ENCODE measurements around the gene PPEF2.

- TF ChIP-seq POLR2A (IDR thresholded peaks at IDR 0.05; ENCODE audit: low read length) (no peak), GATA1 (IDR thresholded peaks at IDR 0.05; ENCODE audit: low read depth, low read length) (no peak)
These were observed 60.4 kb downstream of the PPEF2 start for GRCh38 chr4:75841641-75842520.
